H1 (cell line): ENCODE results near the gene APBB3. TPM values are rescaled to one million over a fixed set of nuclear protein-coding genes. Genes with fewer than 3 reads are reported as not detected.

Experiments used
- CTCF ChIA-PET: fragments of 300-600 bp; sonication (Branson Sonifier 250); formaldehyde crosslinking; loops from one replicate; lab custom pipeline; 2021; ENCODE audit not compliant: partially characterized antibody; lab: Charles Lee
- POLR2A ChIA-PET: fragments of 300-600 bp; sonication (Branson Sonifier 250); formaldehyde crosslinking; loops from one replicate; lab custom pipeline; 2021; ENCODE audit warnings: inconsistent platforms; ENCODE audit not compliant: partially characterized antibody; lab: Charles Lee
- DNase-seq, 2 experiments: peaks; one replicate each; pipeline versions ENCODE4 v3.0.0 to v3.0.0-alpha.2; 2010 to 2022; ENCODE audit warnings: low spot score in 2 of 2, low read depth in 1 of 2, mixed read lengths in 1 of 2
- FAIRE-seq: peaks from 2 replicates; lab custom pipeline; 2011; peaks lifted over from hg19 to GRCh38; lab: Jason Lieb, UNC
- H2AFZ ChIP-seq: 2 replicates; pipeline ENCODE4 v1.8.1; 2012; ENCODE audit warnings: low read length, inconsistent platforms
- H2AK5ac ChIP-seq: 2 replicates; pipeline ENCODE4 v1.6.1; 2013; ENCODE audit warnings: low read depth, low read length
- H2BK120ac ChIP-seq: replicated peaks from 2 replicates; pipeline ENCODE3; 2013; ENCODE audit warnings: low read depth, low read length, inconsistent platforms
- H2BK12ac ChIP-seq: 2 replicates; pipeline ENCODE4 v1.6.1; 2013; ENCODE audit warnings: low read depth, low read length
- H2BK15ac ChIP-seq: 2 replicates; pipeline ENCODE4 v1.6.1; 2013; ENCODE audit warnings: low read length
- H2BK20ac ChIP-seq: 2 replicates; pipeline ENCODE4 v1.6.1; 2013; ENCODE audit warnings: low read length
- H2BK5ac ChIP-seq: 2 replicates; pipeline ENCODE4 v1.6.1; 2013; ENCODE audit warnings: low read depth, low read length
- H3K14ac ChIP-seq: 2 replicates; pipeline ENCODE4 v1.6.1; 2013; ENCODE audit warnings: inconsistent platforms; ENCODE audit not compliant: insufficient read length
- H3K18ac ChIP-seq: 2 replicates; pipeline ENCODE4 v1.6.1; 2013; ENCODE audit warnings: low read length; ENCODE audit errors: extremely low read depth
- H3K23ac ChIP-seq: 2 replicates; pipeline ENCODE4 v1.6.1; 2013; ENCODE audit warnings: inconsistent platforms; ENCODE audit not compliant: insufficient read length
- H3K23me2 ChIP-seq: 2 replicates; pipeline ENCODE4 v1.6.1; 2013; ENCODE audit warnings: low read depth, low read length
- H3K27ac ChIP-seq: 2 replicates; pipeline ENCODE4 v1.6.1; 2011; ENCODE audit warnings: low read depth, low read length, inconsistent platforms
- H3K27me3 ChIP-seq, 4 experiments: replicated peaks in 1 of 4; 1 replicate in 1 of 4; 2 replicates in 3 of 4; pipeline versions ENCODE4 v1.6.1 to v1.8.1; 2011 to 2013; ENCODE audit warnings: low read length in 3 of 4, mild to moderate bottlenecking in 3 of 4, inconsistent platforms in 2 of 4, mixed read lengths in 2 of 4, moderate library complexity in 1 of 4; ENCODE audit not compliant: control insufficient read depth in 3 of 4, insufficient read depth in 3 of 4; ENCODE audit errors: extremely low read depth in 1 of 4
- H3K36me3 ChIP-seq, 4 experiments: 2 replicates each; pipeline versions ENCODE4 v1.6.1 to v1.8.1; 2011 to 2013; ENCODE audit warnings: mild to moderate bottlenecking in 4 of 4, low read length in 3 of 4, moderate library complexity in 2 of 4, control low read depth in 1 of 4, inconsistent platforms in 1 of 4; ENCODE audit not compliant: insufficient read depth in 4 of 4, control insufficient read depth in 2 of 4
- H3K4ac ChIP-seq: replicated peaks from 2 replicates; pipeline ENCODE3; 2013; ENCODE audit warnings: low read length, low read depth, mixed read lengths, inconsistent platforms; ENCODE audit not compliant: insufficient read length
- H3K4me1 ChIP-seq, 4 experiments: replicated peaks in 1 of 4; 1 replicate in 1 of 4; 2 replicates in 3 of 4; pipeline versions ENCODE4 v1.6.1 to v1.8.1; 2011 to 2013; ENCODE audit warnings: low read length in 3 of 4, inconsistent platforms in 2 of 4, mixed read lengths in 1 of 4; ENCODE audit not compliant: insufficient read depth in 4 of 4, control insufficient read depth in 3 of 4
- H3K4me2 ChIP-seq, 2 experiments: 2 replicates each; pipeline versions ENCODE4 v1.6.1 to v1.8.1; 2011 to 2013; ENCODE audit warnings: low read depth in 2 of 2, low read length in 2 of 2, control low read depth in 1 of 2, inconsistent platforms in 1 of 2, mild to moderate bottlenecking in 1 of 2; ENCODE audit not compliant: insufficient read depth in 1 of 2
- H3K4me3 ChIP-seq, 4 experiments: fragments of 200-600, 300-600 bp in 1 of 4; sonication (generic), shearing (Covaris generic), sonication (Bioruptor Twin) in 1 of 4; 2 replicates each; pipeline versions ENCODE4 v1.5.1 to v1.8.1; 2011 to 2016; ENCODE audit warnings: low read length in 4 of 4, low read depth in 3 of 4, control low read depth in 2 of 4, inconsistent platforms in 2 of 4, mild to moderate bottlenecking in 2 of 4, mixed read lengths in 1 of 4, moderate library complexity in 1 of 4; ENCODE audit not compliant: insufficient read depth in 2 of 4; ENCODE audit errors: extremely low read depth in 1 of 4
- H3K56ac ChIP-seq: replicated peaks from 2 replicates; pipeline ENCODE3; 2013; ENCODE audit warnings: low read depth, mild to moderate bottlenecking, mixed read lengths, low read length, inconsistent platforms; ENCODE audit not compliant: insufficient read length
- H3K79me1 ChIP-seq: 2 replicates; pipeline ENCODE4 v1.6.1; 2013; ENCODE audit warnings: low read depth, low read length, control low read depth
- H3K79me2 ChIP-seq, 2 experiments: 2 replicates each; pipeline versions ENCODE4 v1.6.1 to v1.8.1; 2012 to 2013; ENCODE audit warnings: low read length in 2 of 2, mild to moderate bottlenecking in 2 of 2, inconsistent platforms in 1 of 2; ENCODE audit not compliant: insufficient read depth in 2 of 2, control insufficient read depth in 1 of 2
- H3K9ac ChIP-seq, 4 experiments: replicated peaks in 1 of 4; 1 replicate in 1 of 4; 2 replicates in 3 of 4; pipeline versions ENCODE4 v1.6.1 to v1.8.1; 2011 to 2013; ENCODE audit warnings: low read depth in 3 of 4, low read length in 3 of 4, control low read depth in 2 of 4, mild to moderate bottlenecking in 2 of 4, moderate library complexity in 2 of 4, inconsistent platforms in 1 of 4; ENCODE audit errors: extremely low read depth in 1 of 4
- H3K9me3 ChIP-seq, 2 experiments: 2 replicates each; pipeline versions ENCODE4 v1.6.1 to v1.8.1; 2012 to 2013; ENCODE audit warnings: mild to moderate bottlenecking in 2 of 2, moderate library complexity in 2 of 2, control low read depth in 1 of 2, inconsistent platforms in 1 of 2, low read depth in 1 of 2, low read length in 1 of 2, mixed read lengths in 1 of 2; ENCODE audit not compliant: insufficient read depth in 2 of 2
- H4K20me1 ChIP-seq, 2 experiments: replicated peaks in 1 of 2; 2 replicates each; pipeline versions ENCODE3 to v1.8.1; 2011 to 2013; ENCODE audit warnings: inconsistent platforms in 2 of 2, low read length in 2 of 2, mild to moderate bottlenecking in 1 of 2; ENCODE audit not compliant: insufficient read depth in 2 of 2, control insufficient read depth in 1 of 2
- H4K5ac ChIP-seq: 2 replicates; pipeline ENCODE4 v1.6.1; 2013; ENCODE audit warnings: low read length, low read depth, mixed read lengths, inconsistent platforms; ENCODE audit not compliant: insufficient read length
- H4K8ac ChIP-seq: 2 replicates; pipeline ENCODE4 v1.8.0; 2013; ENCODE audit warnings: mild to moderate bottlenecking, moderate library complexity, low read length, inconsistent platforms; ENCODE audit not compliant: insufficient read depth; ENCODE audit errors: extremely low read depth
- H4K91ac ChIP-seq: replicated peaks from 2 replicates; pipeline ENCODE3; 2013; ENCODE audit warnings: low read length, mixed read lengths, inconsistent platforms; ENCODE audit not compliant: insufficient read length
- ATF2 ChIP-seq: IDR thresholded peaks from 2 replicates; pipeline ENCODE4 v1.6.1; 2012; ENCODE audit warnings: low read length, inconsistent platforms
- CREB1 ChIP-seq: IDR thresholded peaks from 2 replicates; pipeline ENCODE4 v1.6.1; 2012; ENCODE audit warnings: inconsistent platforms
- KDM1A ChIP-seq: fragments of 200-600, 300-600 bp; sonication (generic); IDR thresholded peaks from 2 replicates; pipeline ENCODE4 v1.7.1; 2016; ENCODE audit warnings: mild to moderate bottlenecking, low read length, borderline replicate concordance
- MAFK ChIP-seq: IDR thresholded peaks from 2 replicates; pipeline ENCODE4 v1.6.1; 2012; ENCODE audit warnings: low read depth, mild to moderate bottlenecking, improper control_type of control experiment, low read length
- PHF8 ChIP-seq: fragments of 200-600 bp; sonication (generic); conservative IDR thresholded peaks from 2 replicates; pipeline ENCODE4 v1.7.1; 2012; ENCODE audit warnings: low read depth, mild to moderate bottlenecking, inconsistent platforms, low read length, moderate library complexity
- POLR2AphosphoS5 ChIP-seq: IDR thresholded peaks from 2 replicates; pipeline ENCODE4 v1.6.1; 2011; ENCODE audit warnings: low read depth, low read length
- RAD21 ChIP-seq, 2 experiments: IDR thresholded peaks in 1 of 2; conservative IDR thresholded peaks in 1 of 2; 2 replicates each; pipeline ENCODE4 v1.6.1; 2011; ENCODE audit warnings: low read depth in 2 of 2, low read length in 2 of 2, improper control_type of control experiment in 1 of 2, inconsistent platforms in 1 of 2, mild to moderate bottlenecking in 1 of 2, moderate library complexity in 1 of 2
- RFX5 ChIP-seq: IDR thresholded peaks from 2 replicates; pipeline ENCODE4 v1.6.1; 2011; ENCODE audit warnings: low read depth, low read length, improper control_type of control experiment, borderline replicate concordance
- SP4 ChIP-seq: IDR thresholded peaks from 2 replicates; pipeline ENCODE4 v1.6.1; 2012; ENCODE audit warnings: low read length, inconsistent platforms
- SUZ12 ChIP-seq: fragments of 200-600 bp; sonication (generic); IDR thresholded peaks from 2 replicates; pipeline ENCODE4 v1.6.1; 2012; ENCODE audit warnings: mild to moderate bottlenecking, inconsistent platforms, low read length, moderate library complexity, mixed read lengths
- TAF1 ChIP-seq: IDR thresholded peaks from 2 replicates; pipeline ENCODE4 v1.6.1; 2011; ENCODE audit warnings: mild to moderate bottlenecking, low read depth, low read length
- USF2 ChIP-seq: IDR thresholded peaks from 2 replicates; pipeline ENCODE4 v1.6.1; 2011; ENCODE audit warnings: low read length, improper control_type of control experiment
- WGBS, 2 experiments: shearing (Covaris generic) in 1 of 2; methylation state at CpG; one replicate each; pipeline versions ENCODE4 v1.1.6 to v1.1.7; 2013 to 2015; ENCODE audit warnings: low lambda C conversion rate in 2 of 2, mixed read lengths in 2 of 2, inconsistent platforms in 1 of 2, low coverage in 1 of 2, missing lambda C conversion rate in 1 of 2; ENCODE audit not compliant: insufficient replicate concordance in 2 of 2, insufficient coverage in 1 of 2, insufficient read length in 1 of 2; ENCODE audit errors: extremely low coverage in 1 of 2, missing lambda C conversion rate in 1 of 2; 5-methylcytosine and 5-hydroxymethylcytosine counted together
- polyA plus RNA-seq, 7 experiments: library from polyadenylated mRNA; depleted of rRNA in 3 of 7; stranded (reverse) in 5 of 7; unstranded in 2 of 7; fragments of >200 nt in 5 of 7; fragments of 200-250 nt in 2 of 7; gene quantifications; 1 replicate in 5 of 7; 2 replicates in 1 of 7; 4 replicates in 1 of 7; pipeline versions ENCODE4 v1.2.1 to v1.2.3, GENCODE V29; 2011 to 2013; ENCODE audit warnings: missing spikeins in 2 of 7, mixed read lengths in 2 of 7
- total RNA-seq: library from RNA; stranded (reverse); fragmentation: NEBNext Ultra II Directional; extraction: Animal tissue kit (Norgen Biotek cat#: 25700); gene quantifications from 2 replicates; pipeline ENCODE4 v1.2.1, GENCODE V29; 2021

Gene APBB3
- total and polyA plus RNA-seq, 2 of the 8 experiments (the other 6 are each of a cell fraction or from before 2014, with no cell fraction given), result 16.0 to 21.9 TPM

- H2BK120ac ChIP-seq, result no peak overlapping the region
- no peak overlapping the region for H3K23ac ChIP-seq
- H4K20me1 ChIP-seq, result no peaks in the 10 kb centered on the region
- H2AK5ac ChIP-seq, result no peak overlapping the region
- H2BK15ac ChIP-seq, result no peak overlapping the region
- no peaks in the 10 kb centered on the region for H3K23me2 ChIP-seq
- no peaks in the 10 kb centered on the region for H3K36me3 ChIP-seq
- no peak overlapping the region for H4K8ac ChIP-seq
- no peak for FAIRE-seq
- no peaks in the 10 kb centered on the region for H3K79me2 ChIP-seq
- H3K4me2 ChIP-seq, result no peak overlapping the region
- H3K79me1 ChIP-seq, result no peaks in the 10 kb centered on the region
- 94% methylated on average over 3 of the region's 3 CpGs; no CpG with 5 or more reads in 1 of the 2 experiments for WGBS, 2 experiments
- no peak overlapping the region for H4K5ac ChIP-seq
- H2BK20ac ChIP-seq, result no peak overlapping the region
- H3K4me3 ChIP-seq, result no peak overlapping the region
- no peak overlapping the region for H2BK5ac ChIP-seq
- no peak for DNase-seq
- H3K18ac ChIP-seq, result no peak overlapping the region
- no peaks in the 10 kb centered on the region for H3K27me3 ChIP-seq
- no peak overlapping the region for H3K4ac ChIP-seq
- H3K27ac ChIP-seq, result no peak overlapping the region
- no peak overlapping the region for H3K56ac ChIP-seq
- H3K4me1 ChIP-seq, result no peaks in the 10 kb centered on the region
- H3K9me3 ChIP-seq, result peaks cover 2 to 8% of the 10 kb centered on the region in 2 experiments; a peak in 1 of 4 replicates
- POLR2A ChIA-PET, result no interaction called here
- H2BK12ac ChIP-seq, result no peak overlapping the region
- no peak overlapping the region for H2AFZ ChIP-seq
- no peak overlapping the region for H3K9ac ChIP-seq
- CTCF ChIA-PET, result interaction anchor here (0.6 kb wide), 1 partner anchor 12 kb away, joined by 3 read pairs; no protein-coding TSS in a partner anchor
- H4K91ac ChIP-seq, result no peak overlapping the region
- H3K14ac ChIP-seq, result no peak overlapping the region
- TF ChIP-seq MAFK (no peak), TAF1 (no peak), PHF8 (no peak), ATF2 (no peak), RFX5 (no peak), USF2 (no peak), KDM1A (no peak), POLR2AphosphoS5 (no peak), CREB1 (no peak), SP4 (no peak), RAD21 (IDR thresholded peaks at IDR 0.05 in 1 of 2, conservative IDR thresholded peaks at IDR 0.05 in 1 of 2; ENCODE audit: low read depth in 2 of 2, low read length in 2 of 2) (no peak), SUZ12 (no peak)
Measured at GRCh38 chr5:140605879-140606278, 41.5 kb upstream of the APBB3 start.
